ENCODE measurements around the gene ARID2. TPM values are rescaled to one million over a fixed set of nuclear protein-coding genes. Genes with fewer than 3 reads are reported as not detected.
A peak's percentile ranks its signal among the peaks of the same experiment; 100 is the strongest.

Gene ARID2
- total and polyA plus RNA-seq, 10 of the 15 experiments (the other 5 are each of a cell fraction or from before 2014, with no cell fraction given), result 9.2 to 29.8 (median 20.3) TPM

- Histone ChIP-seq H2AFZ (ENCODE audit: control insufficient read depth, low read depth, low read length) (no peak overlapping the region), H3K27me3 (replicated peaks in 1 of 2; ENCODE audit: control insufficient read depth in 2 of 2, insufficient read depth in 2 of 2, low read length in 1 of 2) (no peaks in the 10 kb centered on the region), H3K36me3 (ENCODE audit: control insufficient read depth in 2 of 2, insufficient read depth in 2 of 2, low read length in 1 of 2) (no peaks in the 10 kb centered on the region), H3K79me2 (ENCODE audit: control insufficient read depth, insufficient read depth, low read length) (peaks cover 15% of the 10 kb centered on the region), H4K20me1 (ENCODE audit: control insufficient read depth, insufficient read depth) (no peaks in the 10 kb centered on the region), H3K4me1 (ENCODE audit: control insufficient read depth, insufficient read depth, low read length) (no peaks in the 10 kb centered on the region), H3K9me3 (replicated peaks; ENCODE audit: control insufficient read depth, insufficient read depth, low read length) (no peaks in the 10 kb centered on the region; the same call in 2 of the 3 replicates), H3K4me2 (ENCODE audit: control insufficient read depth, insufficient read depth) (no peak overlapping the region), H3K9ac (ENCODE audit: control insufficient read depth, insufficient read depth, low read length) (no peak overlapping the region), H3K4me3 (no peak overlapping the region), H3K27ac (ENCODE audit: control insufficient read depth, insufficient read depth) (no peak overlapping the region)
- 100% methylated on average over 1 of the region's 1 CpG for WGBS (ENCODE audit: insufficient coverage, insufficient replicate concordance, low lambda C conversion rate, missing lambda C conversion rate)
- ChIA-PET CTCF (interaction anchor here (0.6 to 1.7 kb wide), 5 partner anchors 10 to 284 kb away, joined by 3 to 4 read pairs (median 3); no protein-coding TSS in a partner anchor), RAD21 (ENCODE audit: unreplicated experiment) (no interaction called here), POLR2A (no interaction called here), SMC1A (ENCODE audit: uncharacterized antibody, unreplicated experiment) (interaction anchor here (0.7 to 2.0 kb wide), 5 partner anchors 10 to 232 kb away, joined by 3 to 12 read pairs (median 4); no protein-coding TSS in a partner anchor)
- no peak for DNase-seq (ENCODE audit: low read depth, low spot score)
- in situ Hi-C loops (cut with MboI), result no loop called here
- no peak for ATAC-seq
- FAIRE-seq, result no peak
- intact Hi-C loops (cut with micrococcal nuclease; ENCODE audit: unreplicated experiment), result no loop called here
- TF ChIP-seq SUPT20H (IDR thresholded peaks at IDR 0.05; ENCODE audit: borderline replicate concordance, control insufficient read depth, low read depth, low read length) (no peak), RUNX3 (IDR thresholded peaks at IDR 0.05; ENCODE audit: low read length) (no peak), E2F4 (IDR thresholded peaks at IDR 0.05; ENCODE audit: low read depth, low read length) (no peak), MYB (IDR thresholded peaks at IDR 0.05; ENCODE audit: borderline replicate concordance, low read depth, low read length) (no peak), SMAD1 (IDR thresholded peaks at IDR 0.05; ENCODE audit: low read depth, partially characterized antibody) (no peak)
- BruUV-seq (replicated peaks), result no TSS peak
Observed at GRCh38 chr12:45775465-45775864, 46.0 kb downstream of the ARID2 start.

GRCh38 chr12:45775964-45776363 lies 46.5 kb downstream of the ARID2 start:
- intact Hi-C loops (cut with micrococcal nuclease; ENCODE audit: unreplicated experiment) (no loop called here), in situ Hi-C loops (cut with MboI) (no loop called here)
- Histone ChIP-seq H4K20me1 (ENCODE audit: control insufficient read depth, insufficient read depth) (no peaks in the 10 kb centered on the region), H3K4me3 (no peak overlapping the region), H3K4me1 (ENCODE audit: control insufficient read depth, insufficient read depth, low read length) (no peaks in the 10 kb centered on the region), H3K4me2 (ENCODE audit: control insufficient read depth, insufficient read depth) (no peak overlapping the region), H2AFZ (ENCODE audit: control insufficient read depth, low read depth, low read length) (no peak overlapping the region), H3K79me2 (ENCODE audit: control insufficient read depth, insufficient read depth, low read length) (peaks cover 15% of the 10 kb centered on the region), H3K9me3 (replicated peaks; ENCODE audit: control insufficient read depth, insufficient read depth, low read length) (no peaks in the 10 kb centered on the region), H3K9ac (ENCODE audit: control insufficient read depth, insufficient read depth, low read length) (no peak overlapping the region), H3K27ac (ENCODE audit: control insufficient read depth, insufficient read depth) (no peak overlapping the region), H3K27me3 (replicated peaks in 1 of 2; ENCODE audit: control insufficient read depth in 2 of 2, insufficient read depth in 2 of 2, low read length in 1 of 2) (no peaks in the 10 kb centered on the region), H3K36me3 (ENCODE audit: control insufficient read depth in 2 of 2, insufficient read depth in 2 of 2, low read length in 1 of 2) (no peaks in the 10 kb centered on the region)
- RAD21 ChIA-PET (ENCODE audit: unreplicated experiment), result no interaction called here
- SMC1A ChIA-PET (ENCODE audit: uncharacterized antibody, unreplicated experiment), result interaction anchor here (0.7 to 2.0 kb wide), 6 partner anchors 9 to 232 kb away, joined by 3 to 12 read pairs (median 4); no protein-coding TSS in a partner anchor
- no peak for TF ChIP-seq GABPA (IDR thresholded peaks at IDR 0.05; ENCODE audit: low read depth)
- no peak for TF ChIP-seq NR2C1 (IDR thresholded peaks at IDR 0.05)
- TF ChIP-seq RELA (IDR thresholded peaks at IDR 0.05; ENCODE audit: borderline replicate concordance, partially characterized antibody), result no peak
- no peak for TF ChIP-seq STAT3 (IDR thresholded peaks at IDR 0.05; ENCODE audit: low read depth, low read length)
- no peak for TF ChIP-seq E2F8 (IDR thresholded peaks at IDR 0.05; ENCODE audit: low read depth, partially characterized antibody)
- TF ChIP-seq CBFB (IDR thresholded peaks at IDR 0.05; ENCODE audit: low read depth), result no peak
- TF ChIP-seq MTA3 (IDR thresholded peaks at IDR 0.05; ENCODE audit: borderline replicate concordance, low read length), result no peak
- TF ChIP-seq WRNIP1 (IDR thresholded peaks at IDR 0.05; ENCODE audit: borderline replicate concordance, low read depth, low read length), result no peak
- peak; percentile 56 for FAIRE-seq
- DNase-seq (ENCODE audit: low read depth, low spot score), result no peak
- CTCF ChIA-PET, result interaction anchor here (0.8 to 1.7 kb wide), 5 partner anchors 10 to 14 kb away, joined by 3 to 4 read pairs (median 3); no protein-coding TSS in a partner anchor
- peak; percentile 60 for ATAC-seq
- no TSS peak for BruUV-seq (replicated peaks)
- 81% methylated on average over 2 of the region's 2 CpGs for WGBS (ENCODE audit: insufficient coverage, insufficient replicate concordance, low lambda C conversion rate, missing lambda C conversion rate)
- POLR2A ChIA-PET, result interaction anchor here (1.2 kb wide), 1 partner anchor 215 kb away, joined by 3 read pairs; no protein-coding TSS in a partner anchor
